ELR (cell line): ENCODE results near the gene BABAM2.

Experiments
- DNase-seq: peaks from one replicate; pipeline ENCODE4 v3.0.0-alpha.2; 2015; ENCODE audit warnings: low read depth

Gene BABAM2

DNA sequence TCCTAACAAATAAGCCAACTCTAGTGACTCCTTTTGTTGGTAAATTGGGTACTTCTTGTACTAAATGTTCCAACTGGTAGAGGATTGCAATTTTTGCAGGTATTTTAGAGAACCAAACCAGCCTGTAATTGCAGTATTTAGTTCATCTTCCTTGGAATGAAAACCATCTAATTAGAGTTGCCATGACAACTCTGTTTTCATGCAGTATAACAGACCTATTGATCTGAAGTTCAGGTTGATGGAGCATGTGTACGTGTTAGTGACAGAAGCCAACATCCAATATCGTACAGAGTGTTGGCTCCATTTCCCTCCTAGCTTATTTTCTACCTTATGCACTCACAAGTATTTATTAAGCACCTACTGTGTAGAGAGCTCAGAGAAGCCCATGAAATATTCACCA, 325.8 kb downstream of the BABAM2 start:
- no peak for DNase-seq

- no peak for DNase-seq
Measured at GRCh38 chr2:28217042-28217740, 326.7 kb downstream of the BABAM2 start.

- DNase-seq = no peak
Measured at GRCh38 chr2:28219138-28219537, 328.6 kb downstream of the BABAM2 start.

GRCh38 chr2:28219758-28220368, 329.3 kb downstream of the BABAM2 start:
- DNase-seq = no peak

DNA sequence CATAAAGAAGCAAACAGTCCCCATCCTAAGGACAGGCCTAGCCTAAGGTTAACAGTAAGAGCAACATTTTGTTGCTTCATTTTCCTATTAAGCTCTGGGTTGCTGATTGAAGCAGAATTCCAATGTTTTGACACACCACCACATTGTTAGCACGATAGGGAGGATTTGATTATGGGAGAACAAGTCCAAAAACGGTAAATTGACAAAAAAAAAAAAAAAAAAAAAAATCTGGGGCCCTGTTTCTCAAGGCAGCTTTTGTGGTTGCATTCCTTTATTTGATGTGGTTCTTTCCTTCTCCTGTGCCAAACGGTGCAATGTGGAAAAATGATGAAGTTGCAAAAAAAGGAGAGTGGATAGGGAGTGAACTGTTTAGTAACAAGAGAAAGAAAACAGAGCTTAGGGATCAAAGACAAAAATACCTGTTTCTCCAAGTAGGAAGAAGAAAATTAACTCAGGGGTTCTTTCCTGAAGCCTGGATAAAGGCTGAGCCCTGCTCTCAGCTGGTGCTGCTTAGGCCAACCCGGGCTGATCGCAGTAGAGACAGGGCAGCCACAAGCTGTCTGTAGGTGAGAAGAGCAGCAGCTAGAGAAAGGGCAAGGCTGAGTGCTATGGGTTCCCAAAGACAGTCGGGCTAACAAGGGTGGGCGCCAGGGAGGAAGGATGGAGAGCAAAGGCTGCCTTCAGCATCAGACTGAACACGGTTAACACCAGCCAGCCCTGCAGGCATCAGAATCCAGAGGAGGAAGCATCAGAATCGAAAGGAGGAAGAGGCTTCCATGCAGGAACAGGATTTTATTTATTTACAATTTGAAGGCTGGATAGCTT, 334.3 kb downstream of the BABAM2 start:
- peak; percentile 79 for DNase-seq

DNA sequence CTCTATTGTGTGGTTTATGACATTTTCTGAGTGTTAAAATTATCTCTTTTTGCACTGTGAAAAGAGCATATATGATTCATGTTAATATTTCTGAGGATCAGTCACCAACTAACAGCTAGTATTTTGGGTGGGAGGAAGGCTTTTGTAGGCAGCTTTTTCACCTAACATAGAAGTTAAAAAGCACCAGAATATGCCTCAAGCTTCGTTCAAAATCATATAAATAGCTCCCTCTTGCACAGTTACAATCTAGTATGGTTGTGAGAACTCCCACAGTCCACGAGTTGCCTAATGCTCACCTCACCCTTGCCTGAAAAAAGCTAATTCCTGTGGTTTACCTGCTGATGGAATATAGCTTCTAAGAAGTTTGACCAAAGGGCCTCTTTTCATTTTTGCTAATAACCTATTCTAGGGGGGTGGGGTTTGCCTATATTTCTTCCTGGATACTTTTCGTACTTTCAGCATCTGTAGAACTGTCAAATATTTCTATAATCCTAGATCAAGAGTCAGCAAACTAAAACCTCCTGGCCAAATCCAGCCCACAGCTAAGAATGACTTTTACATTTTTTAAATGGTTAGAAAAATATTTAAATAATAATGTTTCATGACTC, 335.0 kb downstream of the BABAM2 start:
- DNase-seq = no peak

- DNase-seq = no peak
Measured at GRCh38 chr2:28226558-28226957, 336.0 kb downstream of the BABAM2 start.

DNA sequence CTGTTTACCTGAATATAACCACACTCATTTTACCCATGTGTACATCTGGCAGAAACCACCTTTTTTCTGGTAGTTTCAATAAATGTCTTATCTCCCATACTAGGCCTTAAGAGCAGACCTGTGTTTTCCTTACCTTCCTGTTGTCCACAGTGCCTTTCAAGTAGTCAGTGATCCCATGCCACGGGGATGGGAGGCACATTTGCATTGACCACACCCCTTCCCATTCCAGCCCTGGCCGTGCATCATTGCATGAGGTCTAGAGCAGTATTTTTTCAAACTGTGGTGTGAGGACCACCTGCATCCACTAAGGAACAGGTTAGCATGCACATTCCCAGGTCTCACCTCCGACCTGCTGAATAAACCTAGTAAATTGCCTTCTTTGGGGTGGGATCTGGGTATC, 337.0 kb downstream of the BABAM2 start:
- no peak for DNase-seq

DNA sequence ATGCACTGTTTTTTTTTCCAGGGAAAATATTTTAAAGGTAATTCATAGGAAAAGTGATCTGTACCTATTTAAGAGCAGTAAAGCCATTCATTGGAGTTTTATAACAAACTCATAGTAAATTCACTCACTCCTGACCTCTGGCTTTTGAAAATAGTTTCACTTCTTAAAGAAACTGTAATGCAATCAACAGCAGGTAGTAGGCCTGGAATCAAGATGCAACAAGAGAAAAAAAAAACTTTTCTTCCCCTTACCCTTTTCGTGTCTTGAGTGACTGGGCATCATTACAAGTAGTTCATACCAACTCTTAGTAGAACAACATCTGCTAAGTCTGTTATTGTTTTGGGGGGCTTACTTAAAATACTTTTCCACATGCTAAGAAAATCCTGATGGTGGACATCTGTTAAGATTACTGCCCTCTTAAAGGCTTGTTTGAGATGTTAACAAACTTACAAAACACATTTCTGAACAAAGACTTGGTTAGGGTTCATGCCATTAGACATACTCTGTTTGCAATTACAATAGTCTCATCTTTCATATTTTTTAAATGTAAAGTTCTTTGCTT, 338.0 kb downstream of the BABAM2 start:
- DNase-seq = no peak

DNA sequence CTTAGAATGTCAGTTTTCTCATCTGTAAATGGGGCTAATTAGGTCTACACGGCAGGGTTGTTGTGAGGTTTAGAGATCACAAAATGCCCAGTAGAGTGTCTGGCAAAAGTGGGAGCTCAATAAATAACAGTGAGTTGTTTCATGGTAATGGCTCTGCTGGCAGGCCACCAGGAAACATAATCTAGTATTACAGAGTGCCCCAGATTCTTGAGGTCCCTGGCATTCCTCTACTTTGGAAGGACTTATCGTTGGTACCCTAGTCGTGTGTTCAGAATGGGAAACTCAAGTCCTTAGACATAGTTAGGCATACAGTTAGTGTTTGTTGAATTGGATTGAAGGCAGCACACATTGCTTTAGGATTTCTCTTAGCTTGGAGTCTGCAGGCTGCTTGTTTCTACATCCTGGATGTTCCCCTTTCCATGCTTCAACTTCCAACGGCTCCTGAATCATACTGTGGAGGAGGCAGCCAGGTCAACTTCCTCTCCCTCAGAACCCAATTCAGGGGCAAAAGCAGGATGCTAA, 340.6 kb downstream of the BABAM2 start:
- DNase-seq = peak; percentile 56

- no peak for DNase-seq
Measured at GRCh38 chr2:28232295-28232694, 341.8 kb downstream of the BABAM2 start.

- DNase-seq = no peak
Measured at GRCh38 chr2:28233164-28233676, 342.7 kb downstream of the BABAM2 start.

DNA sequence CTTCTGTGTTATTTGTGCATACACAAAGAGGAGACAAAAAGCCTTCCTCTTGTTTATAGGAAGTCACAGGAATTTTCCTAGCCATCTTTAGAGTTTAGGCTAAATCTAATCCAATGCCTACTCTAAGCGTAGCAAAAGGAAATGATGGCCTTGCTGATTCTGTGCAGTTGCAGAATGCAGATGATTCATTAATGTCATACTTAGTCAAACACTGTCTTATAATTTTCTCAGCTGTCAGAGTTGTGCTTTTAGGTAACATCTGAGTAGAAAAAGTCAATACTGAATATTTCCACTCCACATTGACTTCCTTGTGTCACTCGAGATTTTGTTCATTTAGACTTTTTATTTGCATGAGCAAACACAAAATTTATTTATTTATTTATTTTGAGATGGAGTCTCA, 344.3 kb downstream of the BABAM2 start:
- peak; percentile 44 for DNase-seq

GRCh38 chr2:28239207-28239606, 348.7 kb downstream of the BABAM2 start:
- DNase-seq = no peak

- DNase-seq = no peak
Measured at GRCh38 chr2:28240937-28241336, 350.4 kb downstream of the BABAM2 start.

GRCh38 chr2:28247290-28247689, 356.8 kb downstream of the BABAM2 start:
- no peak for DNase-seq

GRCh38 chr2:28247734-28248133, 357.2 kb downstream of the BABAM2 start:
- no peak for DNase-seq

GRCh38 chr2:28248511-28248910, 358.0 kb downstream of the BABAM2 start:
- no peak for DNase-seq

DNA sequence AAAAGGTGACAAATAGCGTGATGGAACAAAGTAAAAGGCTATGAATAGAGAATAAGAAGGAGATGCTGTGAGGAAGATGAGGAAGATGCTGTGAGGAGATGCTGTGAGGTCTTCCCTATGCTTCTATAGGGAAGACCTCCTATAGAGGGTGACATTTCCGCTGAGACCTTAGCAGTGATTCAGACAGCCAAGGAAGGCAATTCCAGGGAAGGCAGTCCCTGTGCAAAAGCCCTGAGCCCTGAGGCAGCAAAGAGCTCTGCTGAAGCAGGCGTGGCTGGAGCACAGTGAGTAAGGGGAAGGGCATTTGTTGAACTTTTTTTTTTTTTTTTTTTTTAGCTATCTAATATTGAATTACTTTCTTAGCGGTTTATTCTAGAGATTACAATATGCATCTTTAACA, 359.5 kb downstream of the BABAM2 start:
- peak; percentile 97 for DNase-seq

GRCh38 chr2:28251337-28251736, 360.8 kb downstream of the BABAM2 start:
- DNase-seq = no peak

GRCh38 chr2:28252311-28252710, 361.8 kb downstream of the BABAM2 start:
- DNase-seq = no peak

GRCh38 chr2:28253543-28253942, 363.0 kb downstream of the BABAM2 start:
- no peak for DNase-seq
